AG04449 (cell line): Measurements from ENCODE around the gene FASN.

ENCODE experiments used
- CTCF ChIA-PET: fragments of 350-600 bp; formaldehyde crosslinking; extraction: SDS; loops from one replicate; lab custom pipeline; 2021; ENCODE audit warnings: antibody characterized with exemption; lab: Yijun Ruan, JAX
- POLR2A ChIA-PET: fragments of 400-600, 350-600 bp; formaldehyde crosslinking; extraction: SDS; loops from one replicate; lab custom pipeline; 2020; ENCODE audit warnings: antibody characterized with exemption, inconsistent platforms; lab: Yijun Ruan, JAX
- DNase-seq: peaks from one replicate; pipeline ENCODE4 v3.0.0-alpha.2; 2010; ENCODE audit warnings: low read depth, low spot score
- H3K4me3 ChIP-seq: 2 replicates; pipeline ENCODE4 v1.5.1; 2011; ENCODE audit warnings: low read depth, mild to moderate bottlenecking, control low read depth, low read length
- CTCF ChIP-seq: IDR thresholded peaks from one replicate; pipeline ENCODE4 v1.5.1; 2011; ENCODE audit warnings: mild to moderate bottlenecking, moderate library complexity, low read length, control low read depth, inconsistent platforms; ENCODE audit not compliant: insufficient read depth; ENCODE audit errors: missing control alignments

FASN gene

GRCh38 chr17:82037889-82038195 lies 60.2 kb downstream of the FASN start:
- DNase-seq, result no peak
- peak overlapping the region; percentile 51 for H3K4me3 ChIP-seq
- CTCF ChIA-PET, result interaction anchor here (0.7 to 7.4 kb wide), 21 partner anchors 9 to 404 kb away, joined by 3 to 47 read pairs (median 5); partner anchors contain the start of genes CENPX, GPS1, LRRC45 and NOTUM
- no peak for TF ChIP-seq CTCF
- POLR2A ChIA-PET, result interaction anchor here (0.7 to 1.6 kb wide), 10 partner anchors 12 to 83 kb away, joined by 3 to 7 read pairs (median 4); partner anchors contain the start of genes CENPX, FASN, GPS1 and LRRC45

GRCh38 chr17:82037092-82037888 lies 60.7 kb downstream of the FASN start, which contains the start of gene DCXR:
Gene DCXR, minus strand, starts transcription at chr17:82037697. Its CDS starts 15 bp downstream, at chr17:82037682.
- CTCF ChIA-PET, result interaction anchor here (0.7 to 7.4 kb wide), 24 partner anchors 9 to 405 kb away, joined by 3 to 47 read pairs (median 4); partner anchors contain the start of genes CENPX, GPS1, LRRC45 and NOTUM

GRCh38 chr17:82036634-82037091 lies 61.4 kb downstream of the FASN start:
- DNase-seq, result no peak
- H3K4me3 ChIP-seq, result peak overlapping the region; percentile 72
- POLR2A ChIA-PET, result no interaction called here
- CTCF ChIA-PET, result interaction anchor here (0.8 to 7.4 kb wide), 7 partner anchors 10 to 119 kb away, joined by 3 to 39 read pairs (median 5); partner anchors contain the start of genes CENPX, GPS1, LRRC45 and NOTUM
- TF ChIP-seq CTCF, result no peak

More at GRCh38 chr17:82037092-82037888, 60.7 kb downstream of the FASN start, which contains the start of gene DCXR:
- peak within 1 kb of the TSS; percentile 72 for H3K4me3 ChIP-seq
- DNase-seq, result peak; percentile 49
- TF ChIP-seq CTCF, result peak; percentile 96
- POLR2A ChIA-PET, result interaction anchor here (0.7 to 1.6 kb wide), 10 partner anchors 11 to 82 kb away, joined by 3 to 7 read pairs (median 4); partner anchors contain the start of genes CENPX, FASN, GPS1 and LRRC45

- POLR2A ChIA-PET, result interaction anchor here (1.0 kb wide), 1 partner anchor 77 kb away, joined by 3 read pairs; no protein-coding TSS in a partner anchor
- CTCF ChIA-PET, result interaction anchor here (0.7 to 7.4 kb wide), 8 partner anchors 10 to 119 kb away, joined by 3 to 39 read pairs (median 4); partner anchors contain the start of genes CENPX, GPS1, LRRC45 and NOTUM
- H3K4me3 ChIP-seq, result peak overlapping the region; percentile 72
- DNase-seq, result no peak
- TF ChIP-seq CTCF, result no peak
Observed at GRCh38 chr17:82035956-82036633, 61.9 kb downstream of the FASN start.

- ChIA-PET POLR2A (interaction anchor here (1.0 kb wide), 1 partner anchor 76 kb away, joined by 3 read pairs; no protein-coding TSS in a partner anchor), CTCF (interaction anchor here (0.7 to 7.4 kb wide), 5 partner anchors 12 to 120 kb away, joined by 3 to 39 read pairs (median 6); partner anchors contain the start of genes CENPX, GPS1, LRRC45 and NOTUM)
- no peak for TF ChIP-seq CTCF
- H3K4me3 ChIP-seq, result no peak overlapping the region
- DNase-seq, result no peak
Observed at GRCh38 chr17:82035488-82035887, 62.5 kb downstream of the FASN start.
